SK-N-SH treated with all-trans-retinoic acid at 6 μM for 48 hours (cell line): ENCODE results near the gene NUTF2.

Experiments used
- ATAC-seq: fragments of 200-7000 bp; cut with Tn5 transposase; 3 replicates; pipeline ENCODE4 v1.9.1; 2020; ENCODE audit warnings: mild to moderate bottlenecking, moderate library complexity
- ARNTL ChIP-seq: fragments of 450-650 bp; formaldehyde crosslinking; IDR thresholded peaks from 2 replicates; pipeline ENCODE4 v1.5.0; 2020; ENCODE audit warnings: low read depth, mild to moderate bottlenecking, moderate library complexity, borderline replicate concordance
- BACH2 ChIP-seq: fragments of 250-450 bp; sonication (Bioruptor Pico); IDR thresholded peaks from 2 replicates; pipeline ENCODE4 v1.9.0; 2021; ENCODE audit warnings: mild to moderate bottlenecking, borderline replicate concordance
- CSDC2 ChIP-seq: fragments of 250-450 bp; sonication (Bioruptor Pico); IDR thresholded peaks from 2 replicates; pipeline ENCODE4 v1.5.0; 2020; ENCODE audit warnings: mild to moderate bottlenecking, moderate library complexity
- ESRRG ChIP-seq: fragments of 250-450 bp; sonication (Bioruptor Pico); IDR thresholded peaks from 2 replicates; pipeline ENCODE4 v1.6.1; 2021; ENCODE audit warnings: mild to moderate bottlenecking
- GLIS3 ChIP-seq: fragments of 250-450 bp; sonication (Bioruptor Pico); IDR thresholded peaks from 2 replicates; pipeline ENCODE4 v1.5.0; 2020; ENCODE audit warnings: mild to moderate bottlenecking, moderate library complexity
- ISL1 ChIP-seq: fragments of 250-450 bp; sonication (Bioruptor Pico); IDR thresholded peaks from 2 replicates; pipeline ENCODE4 v2.1.2; 2022; ENCODE audit warnings: mild to moderate bottlenecking, moderate library complexity
- OSR1 ChIP-seq: fragments of 250-450 bp; sonication (Bioruptor Pico); IDR thresholded peaks from 2 replicates; pipeline ENCODE4 v1.8.0; 2022; ENCODE audit warnings: moderate library complexity, mild to moderate bottlenecking, inconsistent platforms
- RARB ChIP-seq: fragments of 250-450 bp; sonication (Bioruptor Pico); IDR thresholded peaks from 2 replicates; pipeline ENCODE4 v1.8.0; 2021; ENCODE audit warnings: mild to moderate bottlenecking, moderate library complexity
- TCF4 ChIP-seq: fragments of 250-450 bp; sonication (Bioruptor Pico); IDR thresholded peaks from 2 replicates; pipeline ENCODE4 v1.8.0; 2021; ENCODE audit warnings: mild to moderate bottlenecking, moderate library complexity, borderline replicate concordance
- TOX ChIP-seq: fragments of 250-450 bp; sonication (Bioruptor Pico); IDR thresholded peaks from 2 replicates; pipeline ENCODE4 v1.8.0; 2021; ENCODE audit warnings: mild to moderate bottlenecking, moderate library complexity, borderline replicate concordance
- ZC3H10 ChIP-seq: fragments of 250-450 bp; sonication (Bioruptor Pico); IDR thresholded peaks from 2 replicates; pipeline ENCODE4 v1.5.1; 2021; ENCODE audit warnings: mild to moderate bottlenecking, moderate library complexity
- ZFP3 ChIP-seq: fragments of 250-450 bp; sonication (Bioruptor Pico); IDR thresholded peaks from 2 replicates; pipeline ENCODE4 v1.5.0; 2020; ENCODE audit warnings: mild to moderate bottlenecking, moderate library complexity
- ZFP30 ChIP-seq: fragments of 450-650 bp; formaldehyde crosslinking; IDR thresholded peaks from 2 replicates; pipeline ENCODE4 v1.5.0; 2022; ENCODE audit warnings: mild to moderate bottlenecking, moderate library complexity
- ZNF565 ChIP-seq: fragments of 450-650 bp; formaldehyde crosslinking; conservative IDR thresholded peaks from 2 replicates; pipeline ENCODE4 v1.5.0; 2020; ENCODE audit warnings: low read depth, mild to moderate bottlenecking, moderate library complexity
- ZNF70 ChIP-seq: fragments of 450-650 bp; formaldehyde crosslinking; IDR thresholded peaks from 2 replicates; pipeline ENCODE4 v1.5.0; 2020; ENCODE audit warnings: mild to moderate bottlenecking, moderate library complexity
- ZNF8 ChIP-seq: fragments of 450-650 bp; formaldehyde crosslinking; IDR thresholded peaks from 2 replicates; pipeline ENCODE4 v1.5.0; 2020; ENCODE audit warnings: mild to moderate bottlenecking, moderate library complexity
- TF ChIP-seq, protein P1 (sequence below): fragments of 250-450 bp; sonication (Bioruptor Pico); IDR thresholded peaks from 2 replicates; pipeline ENCODE4 v1.5.1; 2021; ENCODE audit warnings: mild to moderate bottlenecking, moderate library complexity
- TF ChIP-seq, protein P2 (sequence below): fragments of 250-450 bp; sonication (Bioruptor Pico); IDR thresholded peaks from 2 replicates; pipeline ENCODE4 v1.8.0; 2021; ENCODE audit warnings: low read depth, mild to moderate bottlenecking, moderate library complexity, borderline replicate concordance
- TF ChIP-seq, protein P3 (sequence below): fragments of 250-450 bp; sonication (Bioruptor Pico); IDR thresholded peaks from 2 replicates; pipeline ENCODE4 v1.8.0; 2020; ENCODE audit warnings: mild to moderate bottlenecking, moderate library complexity, borderline replicate concordance
- TF ChIP-seq, protein P4 (sequence below): fragments of 250-450 bp; sonication (Bioruptor Pico); IDR thresholded peaks from 2 replicates; pipeline ENCODE4 v1.5.0; 2020; ENCODE audit warnings: mild to moderate bottlenecking, moderate library complexity

The NUTF2 gene

DNA sequence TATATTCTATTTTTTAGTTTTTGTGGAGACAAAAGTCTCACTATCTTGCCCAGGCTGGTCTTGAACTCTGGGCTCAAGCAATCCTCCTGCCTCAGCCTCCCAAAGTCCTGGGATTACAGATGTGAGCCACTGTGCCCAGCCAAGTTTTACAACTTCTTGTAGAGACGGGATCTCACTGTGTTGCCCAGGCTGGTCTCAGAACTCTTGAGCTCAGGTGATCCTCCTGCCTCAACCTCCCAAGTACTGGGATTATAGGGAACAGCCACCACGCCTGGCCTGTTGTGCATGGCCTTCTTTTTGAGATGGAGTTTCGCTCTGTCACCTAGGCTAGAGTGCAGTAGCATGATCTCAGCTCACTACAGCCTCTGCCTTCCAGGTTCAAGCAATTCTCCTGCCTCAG is 6.9 kb downstream of the NUTF2 start:
- no peak for ATAC-seq
- TF ChIP-seq ZFP30 (no peak), ARNTL (CRISPR knock-in tag) (no peak), GLIS3 (CRISPR knock-in tag) (no peak), ISL1 (CRISPR knock-in tag) (no peak), ZNF8 (no peak), CSDC2 (CRISPR knock-in tag) (no peak), ESRRG (no peak)
- TF ChIP-seq, protein P1, sequence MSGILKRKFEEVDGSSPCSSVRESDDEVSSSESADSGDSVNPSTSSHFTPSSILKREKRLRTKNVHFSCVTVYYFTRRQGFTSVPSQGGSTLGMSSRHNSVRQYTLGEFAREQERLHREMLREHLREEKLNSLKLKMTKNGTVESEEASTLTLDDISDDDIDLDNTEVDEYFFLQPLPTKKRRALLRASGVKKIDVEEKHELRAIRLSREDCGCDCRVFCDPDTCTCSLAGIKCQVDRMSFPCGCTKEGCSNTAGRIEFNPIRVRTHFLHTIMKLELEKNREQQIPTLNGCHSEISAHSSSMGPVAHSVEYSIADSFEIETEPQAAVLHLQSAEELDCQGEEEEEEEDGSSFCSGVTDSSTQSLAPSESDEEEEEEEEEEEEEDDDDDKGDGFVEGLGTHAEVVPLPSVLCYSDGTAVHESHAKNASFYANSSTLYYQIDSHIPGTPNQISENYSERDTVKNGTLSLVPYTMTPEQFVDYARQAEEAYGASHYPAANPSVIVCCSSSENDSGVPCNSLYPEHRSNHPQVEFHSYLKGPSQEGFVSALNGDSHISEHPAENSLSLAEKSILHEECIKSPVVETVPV (CRISPR knock-in tag) = no peak

DNA sequence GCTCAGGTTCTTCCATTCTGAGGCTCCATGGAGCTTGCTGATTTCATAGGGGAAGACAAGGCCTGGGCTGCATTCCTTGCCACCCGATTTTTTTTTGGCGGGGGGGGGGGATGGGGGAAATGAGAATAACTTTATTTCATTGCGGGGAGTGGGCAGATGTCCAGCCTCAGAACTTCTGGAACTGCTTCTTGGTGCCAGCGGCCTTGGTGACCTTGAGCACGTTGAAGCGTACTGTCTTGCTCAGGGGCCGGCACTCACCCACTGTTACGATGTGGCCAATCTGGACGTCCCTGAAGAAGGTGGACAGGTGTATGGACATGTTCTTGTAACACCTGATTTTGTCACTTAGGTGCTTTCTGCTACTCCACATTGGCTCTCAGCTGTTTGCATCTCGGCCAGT is 9.1 kb downstream of the NUTF2 start:
- TF ChIP-seq RARB = no peak
- no peak for TF ChIP-seq ISL1 (CRISPR knock-in tag)
- TF ChIP-seq, protein P2, sequence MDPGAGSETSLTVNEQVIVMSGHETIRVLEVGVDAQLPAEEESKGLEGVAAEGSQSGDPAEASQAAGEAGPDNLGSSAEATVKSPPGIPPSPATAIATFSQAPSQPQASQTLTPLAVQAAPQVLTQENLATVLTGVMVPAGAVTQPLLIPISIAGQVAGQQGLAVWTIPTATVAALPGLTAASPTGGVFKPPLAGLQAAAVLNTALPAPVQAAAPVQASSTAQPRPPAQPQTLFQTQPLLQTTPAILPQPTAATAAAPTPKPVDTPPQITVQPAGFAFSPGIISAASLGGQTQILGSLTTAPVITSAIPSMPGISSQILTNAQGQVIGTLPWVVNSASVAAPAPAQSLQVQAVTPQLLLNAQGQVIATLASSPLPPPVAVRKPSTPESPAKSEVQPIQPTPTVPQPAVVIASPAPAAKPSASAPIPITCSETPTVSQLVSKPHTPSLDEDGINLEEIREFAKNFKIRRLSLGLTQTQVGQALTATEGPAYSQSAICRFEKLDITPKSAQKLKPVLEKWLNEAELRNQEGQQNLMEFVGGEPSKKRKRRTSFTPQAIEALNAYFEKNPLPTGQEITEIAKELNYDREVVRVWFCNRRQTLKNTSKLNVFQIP (CRISPR knock-in tag) = no peak
- TF ChIP-seq TCF4 (CRISPR knock-in tag) = no peak
- TF ChIP-seq ZNF8 = no peak
- TF ChIP-seq ZFP30 = no peak
- TF ChIP-seq, protein P3, sequence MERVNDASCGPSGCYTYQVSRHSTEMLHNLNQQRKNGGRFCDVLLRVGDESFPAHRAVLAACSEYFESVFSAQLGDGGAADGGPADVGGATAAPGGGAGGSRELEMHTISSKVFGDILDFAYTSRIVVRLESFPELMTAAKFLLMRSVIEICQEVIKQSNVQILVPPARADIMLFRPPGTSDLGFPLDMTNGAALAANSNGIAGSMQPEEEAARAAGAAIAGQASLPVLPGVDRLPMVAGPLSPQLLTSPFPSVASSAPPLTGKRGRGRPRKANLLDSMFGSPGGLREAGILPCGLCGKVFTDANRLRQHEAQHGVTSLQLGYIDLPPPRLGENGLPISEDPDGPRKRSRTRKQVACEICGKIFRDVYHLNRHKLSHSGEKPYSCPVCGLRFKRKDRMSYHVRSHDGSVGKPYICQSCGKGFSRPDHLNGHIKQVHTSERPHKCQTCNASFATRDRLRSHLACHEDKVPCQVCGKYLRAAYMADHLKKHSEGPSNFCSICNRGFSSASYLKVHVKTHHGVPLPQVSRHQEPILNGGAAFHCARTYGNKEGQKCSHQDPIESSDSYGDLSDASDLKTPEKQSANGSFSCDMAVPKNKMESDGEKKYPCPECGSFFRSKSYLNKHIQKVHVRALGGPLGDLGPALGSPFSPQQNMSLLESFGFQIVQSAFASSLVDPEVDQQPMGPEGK (CRISPR knock-in tag) = no peak
- TF ChIP-seq ZNF565 (CRISPR knock-in tag) = no peak
- TF ChIP-seq ESRRG = no peak
- no peak for ATAC-seq

DNA sequence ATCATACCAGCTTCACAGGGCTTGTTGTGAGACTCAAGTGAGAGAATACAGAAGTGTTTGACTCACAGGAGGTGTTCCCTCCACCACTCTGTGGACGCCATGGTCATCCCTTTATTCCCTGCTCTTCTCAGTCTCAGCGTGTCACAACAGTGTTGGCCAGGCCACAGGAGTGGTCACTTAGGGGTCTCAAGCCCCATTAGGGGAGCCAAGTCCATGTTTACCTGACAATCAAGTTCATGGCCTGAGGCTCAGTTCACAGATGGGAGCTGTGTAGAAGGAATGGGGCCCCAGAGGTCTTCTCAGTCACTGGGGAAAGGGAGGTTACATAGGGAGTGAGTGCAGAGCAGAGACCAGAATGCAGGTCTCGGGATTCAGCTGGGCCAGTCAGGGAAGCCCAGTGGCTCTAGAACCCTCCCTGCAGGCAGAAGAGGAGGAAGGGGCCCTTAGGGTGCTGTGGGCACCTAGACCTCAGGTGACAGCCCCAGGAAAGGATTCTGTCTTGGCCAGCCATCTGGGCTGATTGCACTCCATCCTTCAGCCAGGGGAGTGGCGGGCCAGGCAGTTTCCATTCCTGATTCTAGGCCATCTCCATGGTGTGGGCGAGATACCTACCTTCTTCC is 10.3 kb downstream of the NUTF2 start:
- no peak for ATAC-seq
- TF ChIP-seq ZNF565 (CRISPR knock-in tag) (no peak), RARB (no peak), ZC3H10 (CRISPR knock-in tag) (no peak), ZFP3 (no peak), BACH2 (no peak), ARNTL (CRISPR knock-in tag) (no peak), ISL1 (CRISPR knock-in tag) (no peak), ZNF70 (CRISPR knock-in tag) (no peak), ZFP30 (no peak), TOX (no peak), TCF4 (CRISPR knock-in tag) (no peak), ZNF8 (no peak), ESRRG (no peak), OSR1 (CRISPR knock-in tag) (no peak)
- TF ChIP-seq, protein P1 (CRISPR knock-in tag) = no peak
- TF ChIP-seq, protein P4, sequence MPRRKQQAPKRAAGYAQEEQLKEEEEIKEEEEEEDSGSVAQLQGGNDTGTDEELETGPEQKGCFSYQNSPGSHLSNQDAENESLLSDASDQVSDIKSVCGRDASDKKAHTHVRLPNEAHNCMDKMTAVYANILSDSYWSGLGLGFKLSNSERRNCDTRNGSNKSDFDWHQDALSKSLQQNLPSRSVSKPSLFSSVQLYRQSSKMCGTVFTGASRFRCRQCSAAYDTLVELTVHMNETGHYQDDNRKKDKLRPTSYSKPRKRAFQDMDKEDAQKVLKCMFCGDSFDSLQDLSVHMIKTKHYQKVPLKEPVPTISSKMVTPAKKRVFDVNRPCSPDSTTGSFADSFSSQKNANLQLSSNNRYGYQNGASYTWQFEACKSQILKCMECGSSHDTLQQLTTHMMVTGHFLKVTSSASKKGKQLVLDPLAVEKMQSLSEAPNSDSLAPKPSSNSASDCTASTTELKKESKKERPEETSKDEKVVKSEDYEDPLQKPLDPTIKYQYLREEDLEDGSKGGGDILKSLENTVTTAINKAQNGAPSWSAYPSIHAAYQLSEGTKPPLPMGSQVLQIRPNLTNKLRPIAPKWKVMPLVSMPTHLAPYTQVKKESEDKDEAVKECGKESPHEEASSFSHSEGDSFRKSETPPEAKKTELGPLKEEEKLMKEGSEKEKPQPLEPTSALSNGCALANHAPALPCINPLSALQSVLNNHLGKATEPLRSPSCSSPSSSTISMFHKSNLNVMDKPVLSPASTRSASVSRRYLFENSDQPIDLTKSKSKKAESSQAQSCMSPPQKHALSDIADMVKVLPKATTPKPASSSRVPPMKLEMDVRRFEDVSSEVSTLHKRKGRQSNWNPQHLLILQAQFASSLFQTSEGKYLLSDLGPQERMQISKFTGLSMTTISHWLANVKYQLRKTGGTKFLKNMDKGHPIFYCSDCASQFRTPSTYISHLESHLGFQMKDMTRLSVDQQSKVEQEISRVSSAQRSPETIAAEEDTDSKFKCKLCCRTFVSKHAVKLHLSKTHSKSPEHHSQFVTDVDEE (CRISPR knock-in tag) = no peak
- TF ChIP-seq, protein P2 (CRISPR knock-in tag) = no peak
